ENCODE results near the gene TNNT1.

DNA sequence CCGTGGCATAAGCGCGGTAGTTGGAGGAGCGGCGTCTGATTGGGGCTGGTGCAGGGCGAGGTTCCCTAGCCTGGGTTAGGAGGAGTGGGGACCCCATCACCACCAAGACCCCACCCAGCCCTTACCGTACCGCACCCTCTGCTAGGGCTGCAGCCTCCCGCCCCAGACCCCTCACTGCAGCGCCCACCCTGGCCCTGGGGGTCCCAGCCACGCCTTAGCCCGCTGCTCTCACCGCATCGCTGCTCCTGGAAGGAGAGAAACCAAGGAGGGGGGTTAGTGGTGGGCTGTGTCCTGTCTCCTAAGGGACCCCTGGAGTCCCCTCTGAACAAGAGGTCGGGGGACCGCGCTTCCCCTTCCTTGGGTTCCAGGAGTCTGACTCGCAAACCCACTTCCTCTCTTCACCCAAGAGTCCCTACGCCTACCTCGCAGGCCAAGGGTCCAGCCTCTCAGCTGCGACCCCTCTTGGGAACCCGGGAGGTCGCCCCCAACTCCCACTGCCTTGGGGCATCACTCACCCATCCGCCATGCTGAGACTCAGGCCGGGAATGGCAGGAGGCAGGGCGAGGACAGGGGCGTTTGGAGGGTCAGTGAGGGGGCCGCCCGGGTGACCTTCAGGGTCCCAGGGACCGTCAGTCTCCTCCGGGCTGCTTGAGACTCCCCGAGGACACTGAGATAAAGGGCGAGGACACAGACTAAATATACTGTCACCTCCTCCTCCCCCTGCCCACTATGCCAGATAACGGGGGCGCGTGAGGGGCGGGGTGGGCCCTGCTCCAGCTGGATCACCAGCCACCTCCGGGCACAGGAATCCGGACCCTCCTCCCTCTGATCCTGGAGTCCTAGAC, 8.3 kb upstream of the TNNT1 start, which contains the start of gene TNNI3:
- TF ChIP-seq BHLHE40 (IDR thresholded peaks at IDR 0.05; ENCODE audit: borderline replicate concordance) = no peak
- no peak for TF ChIP-seq FOXA1 (IDR thresholded peaks at IDR 0.05)
- no peak for TF ChIP-seq TARDBP (IDR thresholded peaks at IDR 0.05)
- TF ChIP-seq FOXM1 (IDR thresholded peaks at IDR 0.05; ENCODE audit: borderline replicate concordance) = no peak
- no peak for TF ChIP-seq ELF4 (IDR thresholded peaks at IDR 0.05)
- TF ChIP-seq, protein P1, sequence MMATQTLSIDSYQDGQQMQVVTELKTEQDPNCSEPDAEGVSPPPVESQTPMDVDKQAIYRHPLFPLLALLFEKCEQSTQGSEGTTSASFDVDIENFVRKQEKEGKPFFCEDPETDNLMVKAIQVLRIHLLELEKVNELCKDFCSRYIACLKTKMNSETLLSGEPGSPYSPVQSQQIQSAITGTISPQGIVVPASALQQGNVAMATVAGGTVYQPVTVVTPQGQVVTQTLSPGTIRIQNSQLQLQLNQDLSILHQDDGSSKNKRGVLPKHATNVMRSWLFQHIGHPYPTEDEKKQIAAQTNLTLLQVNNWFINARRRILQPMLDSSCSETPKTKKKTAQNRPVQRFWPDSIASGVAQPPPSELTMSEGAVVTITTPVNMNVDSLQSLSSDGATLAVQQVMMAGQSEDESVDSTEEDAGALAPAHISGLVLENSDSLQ (IDR thresholded peaks at IDR 0.05) = no peak
- TF ChIP-seq SUZ12 (IDR thresholded peaks at IDR 0.05) = no peak
- no peak for TF ChIP-seq SP1 (IDR thresholded peaks at IDR 0.05)
- no peak for TF ChIP-seq ARNT (IDR thresholded peaks at IDR 0.05)
